ENCODE measurements around the gene USF3. TPM values are rescaled to one million over a fixed set of nuclear protein-coding genes. Genes with fewer than 3 reads are reported as not detected.

The USF3 gene
- total and polyA plus RNA-seq, 2 of the 13 experiments (the other 11 are each of a cell fraction or from before 2014, with no cell fraction given) = 6.3 to 15.2 TPM

- ChIA-PET CTCF (ENCODE audit: low intra/inter-chr PET ratio, low total read pairs) (no interaction called here), POLR2A (no interaction called here)
- no peak overlapping the region for H3K4me3 ChIP-seq (replicated peaks in 1 of 3; ENCODE audit: insufficient read depth in 1 of 3, low read depth in 2 of 3, low read length in 3 of 3)
- FAIRE-seq (no peak), DNase-seq (ENCODE audit: low spot score) (no peak), ATAC-seq (no peak)
- intact Hi-C loops (cut with micrococcal nuclease; ENCODE audit: unreplicated experiment) (no loop called here), in situ Hi-C loops (cut with HindIII; ENCODE audit: extremely low pct_ligation_motif_present, low pct_unique_long_range_greater_than_20kb) (no loop called here)
- H2AFZ ChIP-seq (ENCODE audit: low read length) = no peak overlapping the region
- no peaks in the 10 kb centered on the region for H4K20me1 ChIP-seq (ENCODE audit: insufficient read depth, low read length)
- H3K36me3 ChIP-seq (replicated peaks in 1 of 2; ENCODE audit: control insufficient read depth in 1 of 2, insufficient read depth in 2 of 2, low read length in 2 of 2) = no peaks in the 10 kb centered on the region
- peaks cover 0 to 17% of the 10 kb centered on the region in 2 experiments; a peak in 1 of 5 replicates for H3K27me3 ChIP-seq (ENCODE audit: control insufficient read depth in 1 of 2, insufficient read depth in 2 of 2, low read length in 2 of 2)
- no peak overlapping the region for H3K9ac ChIP-seq (ENCODE audit: insufficient read depth, low read depth, low read length)
- BruUV-seq (replicated peaks) = no TSS peak
- no peaks in the 10 kb centered on the region for H3K9me3 ChIP-seq (ENCODE audit: low read length)
- 27% methylated on average over 2 of the region's 2 CpGs for WGBS (ENCODE audit: low lambda C conversion rate)
- H3K4me1 ChIP-seq (ENCODE audit: insufficient read depth, low read length) = no peaks in the 10 kb centered on the region
- no peak overlapping the region for H3K4me2 ChIP-seq (ENCODE audit: low read depth, low read length)
- no peaks in the 10 kb centered on the region for H3K79me2 ChIP-seq (ENCODE audit: insufficient read depth, low read length)
- H3K27ac ChIP-seq (ENCODE audit: extremely low read length, insufficient read depth, low read length) = no peak overlapping the region
- no peak for TF ChIP-seq ZKSCAN1 (IDR thresholded peaks at IDR 0.05; ENCODE audit: low read length)
- TF ChIP-seq MYPOP (CRISPR knock-in tag; IDR thresholded peaks at IDR 0.05) = no peak
- no peak for TF ChIP-seq ZNF788 (CRISPR knock-in tag; IDR thresholded peaks at IDR 0.05; ENCODE audit: borderline replicate concordance)
- no peak for TF ChIP-seq USF2 (IDR thresholded peaks at IDR 0.05; ENCODE audit: low read depth, low read length)
- TF ChIP-seq USF2 (CRISPR knock-in tag; IDR thresholded peaks at IDR 0.05; ENCODE audit: borderline replicate concordance) = no peak
- no peak for TF ChIP-seq ARID2 (CRISPR knock-in tag; IDR thresholded peaks at IDR 0.05; ENCODE audit: borderline replicate concordance)
- no peak for TF ChIP-seq FOXJ3 (CRISPR knock-in tag; IDR thresholded peaks at IDR 0.05; ENCODE audit: borderline replicate concordance)
- TF ChIP-seq GATAD1 (CRISPR knock-in tag; IDR thresholded peaks at IDR 0.05) = no peak
- no peak for TF ChIP-seq RERE (CRISPR knock-in tag; IDR thresholded peaks at IDR 0.05; ENCODE audit: low read depth)
- TF ChIP-seq TFE3 (CRISPR knock-in tag; IDR thresholded peaks at IDR 0.05) = no peak
- no peak for TF ChIP-seq ZNF770 (CRISPR knock-in tag; IDR thresholded peaks at IDR 0.05)
Measured at GRCh38 chr3:113600418-113601182, 95.8 kb downstream of the USF3 start.
